Right hindlimb (tissue), 1 donor: ENCODE measurements around the gene ABCB8.

Experiments used
- DNase-seq: peaks from one replicate; pipeline ENCODE4 v3.0.0-alpha.2; 2018

Gene ABCB8

DNA sequence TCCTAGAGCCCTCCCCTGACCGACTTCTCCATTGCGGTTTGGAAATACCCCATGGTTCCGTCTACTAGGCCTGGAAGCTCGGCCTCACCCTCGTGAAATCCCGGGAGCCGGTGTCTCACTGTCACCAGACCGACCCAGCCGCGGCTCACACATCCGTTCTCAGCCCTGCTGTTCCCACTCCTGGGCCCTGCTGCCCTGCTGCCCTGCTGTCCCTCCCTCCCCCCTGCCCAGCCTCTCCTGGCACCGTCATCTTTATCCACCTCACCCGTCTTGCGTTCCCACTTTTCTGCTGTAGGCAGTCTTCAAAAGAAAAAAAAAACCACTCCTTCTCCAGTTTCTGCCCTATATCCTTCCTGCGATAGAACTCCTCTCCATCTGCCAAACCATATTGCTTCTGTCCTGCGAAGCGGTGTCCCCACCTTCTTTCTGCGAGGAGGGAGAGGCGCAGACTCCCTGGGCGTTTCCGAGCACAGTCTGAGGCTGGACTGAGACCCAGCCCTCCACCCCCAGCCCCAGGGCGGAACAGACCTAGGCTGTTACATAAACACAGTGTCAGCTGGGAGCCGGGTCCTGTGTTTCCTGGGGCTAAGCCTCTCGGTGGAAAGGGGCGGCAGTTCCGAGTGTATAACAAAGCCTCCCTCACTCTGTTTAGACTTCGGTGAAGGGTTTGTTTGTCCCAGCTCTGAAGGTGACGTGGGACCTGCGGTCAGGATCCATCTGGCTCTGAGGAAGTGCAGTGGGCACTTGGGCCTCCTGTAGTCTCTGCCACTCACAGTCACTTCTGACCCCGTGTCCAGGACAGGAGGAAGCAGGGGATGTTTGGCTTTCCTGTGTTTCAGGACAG lies 60.8 kb downstream of the ABCB8 start:
- DNase-seq = peak; percentile 76

- DNase-seq = no peak
Observed at GRCh38 chr7:151089893-151090730, 61.9 kb downstream of the ABCB8 start.

GRCh38 chr7:151091003-151091402 lies 62.8 kb downstream of the ABCB8 start:
- DNase-seq = no peak

GRCh38 chr7:151091431-151091830 lies 63.2 kb downstream of the ABCB8 start:
- no peak for DNase-seq

- DNase-seq = no peak
Observed at GRCh38 chr7:151091988-151092387, 63.7 kb downstream of the ABCB8 start.

DNA sequence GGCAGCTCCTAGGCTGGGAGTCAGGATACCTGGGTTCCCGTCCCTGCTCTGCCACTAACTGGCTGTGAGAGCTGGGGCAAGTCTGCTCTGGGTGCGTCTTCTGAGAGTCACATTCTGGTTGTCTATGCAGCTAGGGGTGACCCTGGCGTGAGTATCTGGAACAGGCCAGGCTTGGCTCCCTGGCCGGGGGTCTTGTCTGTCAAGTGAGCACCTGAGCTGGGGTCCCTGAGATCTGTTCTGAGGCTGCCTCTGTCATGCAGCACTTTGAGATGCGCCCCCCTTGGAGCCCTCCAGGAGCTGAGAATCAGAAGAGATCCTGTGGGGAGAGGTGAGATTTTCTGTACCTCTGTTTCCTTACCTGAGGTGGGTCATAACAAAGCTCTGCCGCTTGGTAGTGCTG lies 65.5 kb downstream of the ABCB8 start:
- no peak for DNase-seq

DNA sequence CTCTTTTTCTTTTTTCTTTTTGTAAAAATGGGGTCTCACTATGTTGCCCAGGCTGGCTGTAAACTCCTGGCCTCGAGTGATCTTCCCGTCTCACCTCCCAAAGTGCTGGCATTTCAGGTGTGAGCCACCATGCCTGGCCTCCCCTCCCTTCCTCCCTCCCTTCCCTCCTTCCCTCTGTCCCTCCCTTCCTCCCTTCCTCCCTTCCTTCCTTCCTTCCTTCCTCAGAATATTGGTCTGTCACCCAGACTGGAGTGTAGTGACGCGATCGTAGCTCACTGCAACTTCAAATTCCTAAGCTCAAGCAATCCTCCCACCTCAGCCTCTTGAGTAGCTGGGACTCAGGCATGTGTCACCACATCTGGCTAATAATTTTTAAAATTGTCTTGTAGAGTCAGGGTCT lies 66.4 kb downstream of the ABCB8 start:
- DNase-seq = no peak

DNA sequence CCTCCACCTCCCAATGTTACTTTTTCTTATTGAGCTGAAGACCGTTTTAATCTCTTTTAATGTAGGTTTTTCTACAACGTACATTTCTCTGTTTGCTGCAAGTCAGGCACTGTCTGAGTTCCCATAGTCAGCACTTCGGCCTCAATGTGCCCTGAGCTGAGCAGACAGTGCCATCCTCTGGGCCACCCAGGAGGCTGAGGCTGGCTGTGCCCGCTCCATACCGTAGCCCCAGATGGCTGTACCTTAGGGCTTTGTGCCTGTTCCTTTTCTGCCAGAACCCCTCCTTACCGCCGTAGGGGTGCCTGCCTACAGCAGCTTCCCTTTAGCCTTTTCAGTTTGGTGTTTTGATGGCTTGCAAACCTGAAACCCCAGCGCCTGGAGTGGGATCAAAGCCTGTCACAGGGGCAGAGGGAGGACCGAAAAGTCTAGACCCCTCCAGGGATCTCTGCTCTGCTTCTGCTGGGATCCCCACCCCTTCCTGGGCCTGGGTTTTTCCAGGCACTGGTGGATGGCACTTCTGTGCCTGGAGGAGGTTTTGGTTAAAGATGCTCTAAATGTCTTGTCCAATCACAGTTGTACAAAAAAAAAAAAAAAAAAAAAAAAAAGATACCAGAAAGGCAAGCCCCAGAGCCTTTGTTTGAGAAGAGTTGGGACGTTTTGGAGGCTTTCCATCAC lies 67.0 kb downstream of the ABCB8 start:
- DNase-seq = no peak

GRCh38 chr7:151095828-151096475 lies 67.7 kb downstream of the ABCB8 start:
- no peak for DNase-seq
